GM15510 (cell line): ENCODE measurements around the gene MOB3C.
A peak's percentile ranks its signal among the peaks of the same experiment; 100 is the strongest.

Experiments
- POLR2A ChIP-seq: IDR thresholded peaks from 3 replicates; pipeline ENCODE4 v1.6.1; 2011; ENCODE audit warnings: borderline replicate concordance; ENCODE audit not compliant: insufficient read length; ENCODE audit errors: extremely low read depth

Gene MOB3C

DNA sequence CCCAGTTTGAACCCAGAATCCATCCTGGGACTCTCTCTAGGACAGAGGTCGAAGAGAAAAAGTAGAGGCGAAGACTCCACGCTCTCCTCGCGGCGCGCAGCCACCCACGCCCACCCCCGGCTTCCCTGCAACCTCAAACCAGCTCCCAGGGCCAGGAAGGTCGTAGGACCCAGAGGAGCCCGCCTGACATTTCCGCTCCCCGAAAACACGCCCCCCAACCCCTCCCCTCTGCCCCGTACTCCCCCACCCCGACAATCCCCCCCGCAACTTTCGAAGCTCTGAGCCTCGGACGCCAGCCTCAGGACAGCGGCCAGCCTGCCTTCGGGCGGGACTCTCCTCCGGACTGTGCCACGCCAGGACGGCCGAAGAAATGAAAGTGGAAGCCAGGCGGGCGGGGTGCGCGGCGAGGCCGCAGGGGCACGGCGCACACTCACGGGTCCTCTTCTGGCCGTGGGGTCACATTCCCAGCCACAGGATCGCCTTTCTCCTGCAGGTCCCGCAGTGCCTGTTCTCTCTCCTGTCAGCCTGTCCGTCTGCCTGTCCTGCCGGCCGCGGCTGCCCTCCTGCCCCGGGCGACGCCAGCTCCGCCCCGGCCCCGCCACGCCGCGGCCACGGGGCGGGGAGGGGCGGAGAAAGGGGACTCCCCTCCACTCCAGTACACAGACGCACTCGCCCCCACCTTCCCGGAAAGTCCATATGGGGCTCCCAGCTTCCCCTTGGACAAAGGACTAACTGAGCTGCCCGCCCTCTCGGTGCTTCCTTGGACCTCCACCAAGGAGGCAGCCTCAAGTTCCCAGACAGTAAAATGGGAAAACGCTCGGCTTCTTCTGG lies at the start of gene MOB3C:
Gene MOB3C (minus strand): TSS at position 535 of the 831 bp plus-strand sequence. CDS start 3,490 bp downstream, outside the sequence.
- TF ChIP-seq POLR2A: peak; percentile 69

DNA sequence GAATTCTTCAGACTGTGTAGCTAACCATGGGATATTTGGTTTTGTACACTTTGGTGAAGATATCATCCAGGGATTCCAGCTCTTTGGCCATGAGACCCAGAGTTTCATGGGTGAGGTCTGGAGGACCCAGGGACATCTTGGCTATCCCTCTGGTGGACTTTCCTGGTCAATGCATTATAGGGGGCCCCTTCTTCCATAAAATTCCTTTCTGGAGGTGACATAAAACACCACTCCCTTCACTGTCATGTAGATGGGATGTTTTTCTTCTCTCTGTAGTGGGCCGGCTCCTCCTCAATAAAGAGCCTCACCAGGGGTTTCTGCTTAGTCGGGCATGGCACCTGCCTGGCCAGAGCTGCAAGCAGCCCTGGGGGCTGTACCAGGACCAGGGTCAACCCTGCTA lies 49.4 kb upstream of the MOB3C start:
- TF ChIP-seq POLR2A: no peak

DNA sequence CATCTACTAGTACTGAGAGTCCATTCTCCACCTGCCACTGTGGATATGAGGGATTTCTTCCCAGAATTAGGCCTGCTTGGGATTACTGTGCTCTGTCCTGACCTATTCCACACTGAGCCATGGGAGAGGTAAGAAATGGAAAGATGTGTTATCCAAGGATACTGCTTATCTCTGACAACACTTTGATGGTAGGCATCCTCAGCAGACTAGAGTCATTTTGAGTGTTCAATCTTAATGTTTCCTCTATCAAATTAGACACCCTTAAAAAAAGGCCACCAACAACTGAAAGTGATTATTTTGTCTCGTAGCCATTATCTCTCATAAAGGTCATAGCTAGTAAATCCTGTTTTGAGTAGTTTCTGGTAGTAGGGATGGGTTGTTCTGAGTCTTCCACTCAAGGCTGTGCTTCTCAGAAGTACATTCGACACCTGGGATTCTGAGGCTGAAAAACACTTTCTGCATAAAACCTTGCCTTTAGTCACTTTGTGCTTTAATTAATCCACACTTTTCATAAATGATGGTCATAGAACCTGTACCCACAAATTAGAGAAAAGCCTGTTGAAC lies 42.8 kb upstream of the MOB3C start:
- TF ChIP-seq POLR2A: no peak

DNA sequence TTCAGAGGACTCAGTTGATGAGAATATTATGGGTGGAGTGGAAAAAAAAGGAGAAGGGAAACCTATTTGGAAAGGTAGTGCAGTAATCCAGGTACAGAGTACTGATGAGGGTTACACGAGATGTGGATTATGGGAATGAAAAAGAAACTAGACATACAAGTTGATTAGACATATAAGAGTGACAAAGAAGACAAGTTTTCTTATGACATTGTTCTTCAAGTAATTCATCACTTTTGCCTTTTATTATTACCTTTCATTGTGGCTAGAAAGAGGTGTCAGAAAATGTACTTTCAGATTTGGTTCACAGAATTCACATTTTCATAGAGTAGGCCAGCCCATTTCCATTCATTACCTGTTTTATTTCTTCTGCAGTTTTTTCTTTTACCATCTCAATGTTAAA lies 41.2 kb upstream of the MOB3C start:
- TF ChIP-seq POLR2A: no peak

DNA sequence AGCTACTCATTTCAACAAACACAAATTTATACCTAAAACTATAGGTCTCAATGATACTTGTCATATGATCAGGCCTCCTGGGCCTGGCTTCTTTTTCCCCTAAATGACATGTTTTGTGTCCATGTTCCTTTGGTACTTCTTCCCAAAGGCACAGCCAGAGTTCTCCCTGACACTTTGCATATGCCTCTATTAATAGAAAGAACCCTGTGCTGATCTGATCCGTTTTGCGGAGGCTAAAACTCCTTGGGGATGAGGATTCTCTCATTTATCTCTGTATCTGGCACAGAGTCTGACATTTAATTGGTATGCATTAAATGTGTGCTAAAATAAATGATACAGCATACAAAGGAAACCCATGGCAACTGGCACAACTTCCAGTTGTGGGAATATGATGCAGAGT lies 40.0 kb upstream of the MOB3C start:
- no peak for TF ChIP-seq POLR2A

DNA sequence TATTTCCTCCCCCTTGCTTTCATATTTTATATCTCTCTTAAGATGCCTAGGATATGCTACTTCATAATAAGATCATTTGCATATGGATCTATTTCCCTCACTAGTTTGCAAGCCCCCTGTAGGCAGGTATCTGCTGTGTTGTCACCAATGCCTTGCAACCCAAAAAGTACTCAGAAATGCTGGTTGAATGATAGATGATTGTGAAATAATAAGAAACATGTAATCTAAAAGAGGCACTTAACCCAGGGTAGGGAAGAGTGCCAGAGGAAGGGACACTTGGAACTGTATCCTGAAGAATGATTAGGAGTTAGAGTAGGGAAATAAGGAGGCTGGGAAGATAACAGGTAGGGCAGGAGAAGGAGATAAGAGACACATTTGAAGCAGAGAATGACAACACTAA lies 39.2 kb upstream of the MOB3C start:
- TF ChIP-seq POLR2A: no peak

DNA sequence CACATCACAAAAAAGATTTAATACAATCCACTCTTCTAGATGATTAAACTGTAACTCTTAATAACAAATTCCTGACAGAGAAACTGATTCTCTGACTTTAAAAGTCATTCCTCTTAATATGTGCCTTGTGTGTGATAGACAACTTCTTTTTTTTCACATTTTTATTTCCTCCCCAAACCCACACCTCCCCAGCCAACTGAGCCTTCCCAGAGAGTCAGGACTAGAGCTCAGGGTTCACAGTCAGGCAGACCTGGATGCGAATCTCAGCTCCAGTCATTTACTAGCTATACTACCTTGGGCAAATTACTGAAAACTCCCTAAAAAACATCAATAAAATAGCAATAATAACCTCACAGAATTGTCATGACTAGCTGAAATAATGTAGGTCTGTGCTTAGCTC lies 37.4 kb upstream of the MOB3C start:
- TF ChIP-seq POLR2A: no peak

DNA sequence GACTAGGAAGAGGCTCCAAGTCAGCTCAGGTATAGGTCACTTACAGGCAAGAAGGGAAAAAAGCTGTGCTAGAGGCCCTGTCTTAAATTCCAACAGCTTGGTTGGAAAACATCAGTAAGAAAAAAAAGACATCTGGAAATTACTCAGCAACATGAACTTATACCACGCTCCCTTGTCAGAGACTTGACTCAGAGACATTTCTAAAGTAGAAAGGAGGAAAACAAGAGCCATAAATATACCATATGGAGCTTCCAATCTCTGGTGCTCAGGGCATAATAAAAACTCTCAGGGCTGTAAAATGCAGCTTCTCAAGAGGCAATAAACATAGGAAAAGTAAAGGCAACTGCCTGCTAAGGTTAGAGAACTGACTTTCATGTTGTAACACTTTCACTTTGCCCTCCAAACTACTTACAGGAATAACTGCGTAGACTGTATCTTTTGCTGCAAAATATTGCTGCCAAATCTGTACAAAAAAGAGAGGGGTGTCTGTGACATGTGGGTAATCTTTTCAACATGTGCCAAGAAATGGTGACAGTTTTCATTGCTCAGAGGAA lies 36.9 kb upstream of the MOB3C start:
- no peak for TF ChIP-seq POLR2A

DNA sequence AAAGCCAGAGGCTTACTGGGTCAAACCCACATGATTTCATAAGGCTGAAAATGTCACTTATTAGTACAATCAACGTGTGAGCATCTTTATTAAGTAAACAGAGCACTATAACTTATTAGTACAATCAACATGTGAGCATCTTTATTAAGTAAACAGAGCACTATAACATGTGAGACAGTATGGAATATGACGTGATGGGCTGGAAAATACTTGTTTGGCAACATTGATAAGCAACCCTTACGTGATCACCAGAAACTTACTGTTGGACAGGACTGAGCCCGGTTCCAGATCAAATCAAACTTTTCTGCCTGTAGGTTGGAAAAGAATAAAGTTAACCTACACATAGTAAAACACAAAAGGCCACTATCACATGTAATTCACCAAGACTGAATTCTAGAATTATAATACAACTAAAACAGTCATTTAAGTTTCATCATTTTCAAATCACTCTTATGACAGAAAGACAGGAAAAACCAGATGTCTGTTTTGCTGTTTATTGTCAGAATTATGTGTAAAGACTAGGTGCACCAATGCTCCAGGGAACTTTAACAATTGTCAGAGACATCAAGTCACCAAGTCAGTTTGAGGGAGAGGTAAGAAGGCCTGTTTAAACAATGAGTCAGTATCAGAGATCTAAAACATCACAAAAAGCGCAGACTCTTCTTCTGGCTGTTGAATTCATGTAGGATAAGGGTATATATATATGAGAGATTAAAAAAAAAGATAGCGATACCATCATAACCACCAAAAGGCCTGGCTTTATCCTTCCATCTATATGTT lies 35.9 kb upstream of the MOB3C start:
- TF ChIP-seq POLR2A: no peak

DNA sequence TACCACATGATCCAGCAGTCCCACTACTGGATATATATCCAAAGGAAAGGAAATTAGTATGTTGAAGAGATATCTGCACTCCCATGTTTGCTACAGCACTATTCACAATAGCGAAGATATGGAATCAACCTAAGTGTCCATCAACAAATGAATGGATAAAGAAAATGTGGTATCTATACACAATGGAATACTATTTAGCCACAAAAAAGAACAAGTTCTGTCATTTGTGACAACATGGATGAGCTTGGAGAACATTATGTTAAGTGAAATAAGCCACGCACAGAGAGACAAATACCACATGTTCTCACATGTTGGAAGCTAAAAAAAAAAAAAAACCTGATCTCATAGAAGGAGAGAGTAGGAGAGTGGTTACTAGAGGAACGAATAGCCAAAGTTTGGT lies 33.9 kb upstream of the MOB3C start:
- no peak for TF ChIP-seq POLR2A

DNA sequence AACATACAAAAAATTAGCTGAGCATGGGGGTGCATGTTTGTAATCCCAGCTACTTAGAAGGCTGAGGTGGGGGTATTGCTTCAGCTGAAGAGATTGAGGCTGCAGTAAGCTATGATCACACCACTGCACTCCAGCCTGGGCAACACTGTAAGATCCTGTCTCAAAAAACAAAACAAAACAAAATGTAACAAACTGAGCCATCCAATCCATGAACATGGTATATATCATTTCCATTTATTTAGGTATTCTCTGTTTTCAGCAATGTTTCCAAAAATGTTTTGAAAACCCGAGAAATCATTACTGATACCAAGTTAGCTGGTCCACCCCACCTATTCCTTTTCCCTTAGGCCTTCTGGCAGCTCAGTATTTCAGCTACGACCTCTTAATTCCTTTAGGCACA lies 33.2 kb upstream of the MOB3C start:
- TF ChIP-seq POLR2A: no peak

DNA sequence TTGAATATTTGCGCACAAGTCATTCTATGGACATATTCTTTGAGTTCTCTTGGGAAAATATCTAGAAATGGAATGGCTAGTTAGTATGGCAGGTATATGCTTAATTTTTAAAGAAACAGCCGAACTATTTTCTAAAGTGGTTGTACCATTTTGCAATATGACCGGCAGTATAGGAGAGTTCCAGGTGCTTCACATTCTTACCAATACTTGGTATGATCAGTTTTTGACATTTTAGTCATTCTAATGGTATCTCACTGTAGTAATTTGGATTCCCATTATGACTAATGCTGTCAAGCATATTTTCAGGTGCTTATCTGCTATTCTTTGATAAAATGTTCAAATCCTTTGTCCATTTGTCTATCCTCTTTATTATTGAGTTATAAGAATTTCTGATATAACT lies 31.0 kb upstream of the MOB3C start:
- TF ChIP-seq POLR2A: no peak

DNA sequence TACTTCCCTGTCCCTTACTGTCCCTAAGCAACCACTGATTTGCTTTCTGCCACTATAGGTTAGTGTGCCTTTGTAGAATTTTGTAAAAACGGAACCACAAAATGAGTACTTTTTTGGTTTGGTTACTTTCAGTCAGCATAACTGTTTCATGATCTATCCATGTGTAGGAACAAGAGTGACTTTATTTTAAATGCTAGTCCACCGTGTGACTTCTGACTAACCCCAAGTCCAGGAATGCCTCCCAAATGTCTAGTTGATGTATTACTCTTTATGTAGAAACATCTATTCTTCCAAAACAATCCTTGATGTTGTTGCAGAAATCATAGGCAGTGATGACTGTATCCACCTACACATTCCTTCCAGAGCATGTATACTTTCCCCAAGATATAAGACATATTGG lies 30.2 kb upstream of the MOB3C start:
- no peak for TF ChIP-seq POLR2A

DNA sequence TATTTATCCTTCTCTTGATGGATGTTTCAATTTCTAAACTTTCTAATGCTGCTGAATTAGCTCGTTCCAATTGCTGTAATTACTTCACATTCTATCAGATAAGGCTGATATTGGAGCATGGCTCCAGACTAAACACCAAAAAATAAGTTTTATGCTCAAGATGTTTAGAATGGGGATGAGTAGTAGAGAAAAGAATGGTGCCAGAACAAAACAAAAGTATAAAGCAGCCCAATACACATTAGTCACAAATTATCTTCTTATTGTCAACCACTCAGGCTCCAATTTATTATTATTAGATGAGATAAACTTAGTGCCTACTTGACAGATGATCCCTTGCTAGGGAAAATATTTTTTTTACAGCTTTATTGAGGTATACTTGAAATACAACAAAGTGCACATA lies 29.7 kb upstream of the MOB3C start:
- TF ChIP-seq POLR2A: no peak

DNA sequence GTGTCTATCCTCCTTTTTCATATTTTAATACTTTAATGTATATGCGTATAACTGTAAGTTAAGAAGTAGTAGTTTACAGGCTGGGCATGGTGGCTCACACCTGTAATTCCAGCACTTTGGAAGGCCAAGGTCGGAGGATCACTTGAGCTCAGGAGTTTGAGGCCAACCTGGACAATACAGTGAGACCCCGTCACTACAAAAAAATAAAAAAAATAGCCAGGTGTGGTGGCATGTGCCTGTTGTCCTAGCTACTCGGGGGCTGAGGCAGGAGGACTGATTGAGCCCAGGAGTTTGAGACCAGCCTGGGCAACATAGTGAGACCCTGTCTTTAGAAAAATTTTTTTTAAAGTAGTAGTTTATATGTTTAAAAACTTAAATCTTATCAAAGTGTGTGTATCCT lies 29.2 kb upstream of the MOB3C start:
- TF ChIP-seq POLR2A: no peak
